HG03045 (cell line): ENCODE measurements around the gene SMAD6.
"Not testable (repeated sequence)": the region's sequence is repeated elsewhere in the genome, so short reads cannot be mapped to it uniquely, and the experiment has no call there.

Experiments
- ATAC-seq: cut with Tn5 transposase; IDR thresholded peaks from one replicate; pipeline ENCODE4 v1.9.1; 2021; ENCODE audit warnings: mild to moderate bottlenecking, moderate library complexity; ENCODE audit not compliant: unreplicated experiment

The SMAD6 gene

GRCh38 chr15:66674756-66675155 is 27.3 kb upstream of the SMAD6 start:
- no peak for ATAC-seq

DNA sequence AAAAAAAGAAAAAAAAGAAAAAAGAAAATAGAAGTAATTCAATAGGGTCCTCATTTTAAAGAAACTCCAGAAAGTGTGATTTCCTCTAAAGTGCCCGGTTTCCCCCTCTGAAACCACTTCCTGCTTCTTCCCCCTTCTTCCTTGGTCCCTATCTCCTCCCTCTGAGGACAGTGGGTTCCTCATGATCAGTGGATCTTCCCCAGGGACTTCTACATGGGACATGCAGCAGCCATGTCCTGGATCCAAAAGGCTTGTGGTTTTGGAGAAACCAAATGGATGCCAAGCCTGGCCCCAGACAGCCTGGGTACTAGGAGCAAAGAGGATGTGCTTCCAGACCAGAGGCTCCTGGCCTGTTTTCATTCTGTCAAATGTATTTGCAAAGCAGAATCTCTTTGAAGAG is 26.6 kb upstream of the SMAD6 start:
- ATAC-seq: no peak

DNA sequence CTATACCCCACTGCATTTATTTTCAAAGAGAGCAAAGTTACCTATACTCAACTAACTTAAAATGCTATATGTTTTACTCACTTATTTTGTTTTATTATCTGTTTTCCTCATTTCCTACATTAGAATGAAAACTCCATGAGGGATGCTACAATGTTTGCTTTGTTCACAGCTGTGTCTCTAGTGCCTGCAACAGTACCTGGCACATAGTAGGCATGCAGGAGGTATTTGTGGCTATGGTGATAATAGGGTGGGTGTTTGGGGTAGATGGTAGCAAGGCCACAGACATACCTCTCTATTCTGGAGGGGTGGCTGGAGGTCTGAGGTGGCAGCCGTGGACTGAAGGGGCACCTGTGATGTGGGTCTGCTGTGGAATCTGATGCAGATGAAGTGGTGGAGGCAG is 24.7 kb upstream of the SMAD6 start:
- no peak for ATAC-seq

DNA sequence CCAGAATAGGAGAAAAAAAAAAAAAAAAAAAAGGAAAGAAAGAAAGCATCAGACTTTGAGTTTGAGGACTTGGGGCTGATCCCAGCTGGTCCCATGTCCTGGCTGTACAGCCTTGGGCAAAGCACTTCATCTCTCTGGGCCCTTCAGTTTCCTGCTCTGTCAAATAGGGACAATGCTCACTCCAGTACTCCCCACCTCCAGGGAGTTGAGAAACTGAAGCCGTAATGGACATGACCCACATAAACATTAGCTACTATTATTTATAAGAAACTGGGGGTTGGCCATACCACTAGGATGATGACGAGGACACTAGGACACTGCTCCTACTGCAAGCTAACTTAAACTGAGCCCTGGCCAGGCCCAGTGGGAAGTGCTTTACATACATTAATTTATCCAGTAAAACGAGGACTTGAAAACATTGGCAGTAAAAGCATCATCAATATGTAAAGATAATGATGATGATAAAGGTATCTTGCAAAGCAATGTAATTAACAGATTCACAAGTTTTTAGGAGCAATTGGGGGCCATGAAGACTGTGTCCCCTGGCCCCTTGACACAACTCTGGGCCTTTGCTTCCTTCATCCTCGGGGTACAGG is 22.9 kb upstream of the SMAD6 start:
- ATAC-seq: no peak

DNA sequence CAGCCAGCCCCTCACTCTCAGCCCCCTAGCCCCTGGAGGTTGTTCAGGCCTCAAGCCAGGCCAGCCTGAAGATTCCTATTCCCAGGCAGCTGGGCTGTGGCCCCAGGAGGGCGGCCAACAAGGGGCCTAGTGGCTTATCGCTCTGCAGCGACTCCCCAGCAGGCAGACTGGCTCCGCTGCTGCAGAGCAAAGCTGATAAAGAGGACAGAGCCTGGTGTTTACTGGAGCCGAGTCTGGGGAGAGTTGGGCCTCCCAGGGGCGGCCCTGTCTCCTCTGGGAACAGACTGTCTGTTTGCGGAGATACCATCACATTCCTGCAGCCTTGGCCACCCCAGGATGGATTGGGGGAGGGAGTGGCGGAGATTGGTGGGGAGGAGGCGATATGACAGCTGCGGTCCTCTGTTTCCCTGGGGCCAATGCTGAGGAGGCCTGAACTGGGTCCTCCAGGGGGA is 22.4 kb upstream of the SMAD6 start:
- ATAC-seq: no peak

- ATAC-seq: no peak
These were observed 21.5 kb upstream of the SMAD6 start for GRCh38 chr15:66680502-66680901.

- no peak for ATAC-seq
These were observed 20.6 kb upstream of the SMAD6 start for GRCh38 chr15:66681395-66681794.

DNA sequence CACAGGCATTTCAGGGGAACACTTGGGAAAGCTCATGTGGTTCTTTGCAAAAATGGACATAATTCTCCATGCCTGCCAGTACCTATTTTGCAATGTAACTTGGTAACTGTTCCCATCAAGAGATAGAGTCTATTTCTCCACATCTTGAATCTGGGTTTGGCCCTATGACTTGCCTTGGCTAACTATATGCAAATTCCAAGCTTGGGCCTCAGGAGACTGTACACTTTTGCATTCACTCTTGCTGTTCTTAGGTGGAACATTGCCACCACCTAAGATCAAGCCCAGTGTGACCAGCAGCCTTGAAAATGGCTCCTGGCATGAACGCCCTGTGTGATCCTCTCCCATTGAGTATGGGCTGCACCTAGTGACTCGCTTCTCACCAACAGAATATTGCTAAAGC is 19.8 kb upstream of the SMAD6 start:
- ATAC-seq: no peak

DNA sequence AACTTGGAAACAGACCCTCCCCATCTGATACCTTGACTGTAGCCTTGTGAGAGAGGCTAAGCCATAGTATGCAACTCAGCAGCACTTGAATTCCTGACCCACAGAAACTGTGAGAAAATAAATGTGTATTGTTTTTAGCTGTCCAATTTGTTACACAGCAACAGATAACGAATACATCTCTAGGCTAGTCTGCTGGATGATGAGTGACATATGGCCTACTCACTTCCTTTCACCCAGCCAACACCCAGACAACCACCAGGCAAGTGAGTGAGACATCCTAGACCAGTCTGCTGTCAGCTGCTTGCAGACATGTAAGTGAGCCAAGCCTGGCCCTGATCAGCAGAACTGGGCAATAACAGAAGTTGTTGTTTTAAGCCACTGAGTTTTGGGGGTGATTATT is 19.2 kb upstream of the SMAD6 start:
- no peak for ATAC-seq

DNA sequence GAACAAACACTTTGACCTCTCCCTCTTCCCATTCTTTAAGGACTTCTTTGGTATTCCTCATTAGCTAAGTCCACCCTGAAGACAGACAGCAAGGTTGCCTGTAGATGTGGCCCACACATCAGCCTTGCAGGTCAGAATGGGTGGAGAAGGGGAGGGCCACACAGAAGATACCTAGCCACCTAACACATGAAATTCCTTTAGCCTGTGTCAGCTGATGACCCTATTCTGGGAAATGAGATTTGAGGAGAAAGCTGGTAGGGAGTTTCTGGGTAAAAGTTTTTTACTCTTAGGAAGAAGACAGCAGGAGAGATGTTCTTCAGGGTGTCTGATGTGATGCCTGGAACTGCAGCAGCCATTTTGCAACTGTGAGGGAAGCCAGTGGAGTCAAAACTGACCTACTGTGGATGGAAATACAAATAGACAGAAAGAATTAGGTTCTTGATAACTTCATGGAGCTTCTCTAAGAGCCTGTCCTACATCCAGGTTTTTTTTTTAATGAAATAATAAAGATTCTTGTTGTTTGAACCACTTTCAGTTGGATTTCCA is 17.8 kb upstream of the SMAD6 start:
- no peak for ATAC-seq

DNA sequence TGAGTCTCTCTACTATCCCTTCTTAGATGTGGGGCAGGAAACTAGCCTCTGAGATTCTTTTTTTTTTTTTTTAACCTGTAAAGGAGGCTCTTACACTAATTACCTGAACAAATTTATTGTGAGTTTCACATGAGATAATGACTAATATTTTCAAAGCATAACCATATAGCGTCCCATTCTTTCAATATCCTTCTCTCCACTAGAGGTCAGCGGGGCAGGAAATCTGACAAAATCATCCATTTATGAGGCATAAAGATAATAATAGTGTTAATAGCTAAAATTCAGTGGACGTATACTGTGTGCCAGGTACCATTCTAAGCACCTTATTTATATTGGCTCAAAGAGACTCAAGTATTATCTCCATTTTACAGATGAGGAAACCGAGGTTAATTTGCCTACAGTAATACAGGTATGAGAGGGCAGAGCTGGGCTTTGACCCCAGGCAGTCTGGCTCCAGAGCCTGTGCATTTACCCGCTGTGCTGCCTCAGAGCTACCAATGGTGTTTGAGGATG is 16.3 kb upstream of the SMAD6 start:
- ATAC-seq: no peak

DNA sequence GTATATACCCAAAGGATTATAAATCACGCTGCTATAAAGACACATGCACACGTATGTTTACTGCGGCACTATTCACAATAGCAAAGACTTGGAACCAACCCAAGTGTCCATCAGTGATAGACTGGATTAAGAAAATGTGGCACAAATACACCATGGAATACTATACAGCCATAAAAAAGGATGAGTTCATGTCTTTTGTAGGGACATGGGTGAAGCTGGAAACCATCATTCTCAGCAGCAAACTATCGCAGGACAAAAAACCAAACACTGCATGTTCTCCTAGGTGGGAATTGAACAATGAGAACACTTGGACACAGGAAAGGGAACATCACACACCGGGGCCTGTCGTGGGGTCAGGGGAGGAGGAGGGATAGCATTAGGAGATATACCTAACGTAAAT is 11.1 kb upstream of the SMAD6 start:
- not testable (repeated sequence) for ATAC-seq

DNA sequence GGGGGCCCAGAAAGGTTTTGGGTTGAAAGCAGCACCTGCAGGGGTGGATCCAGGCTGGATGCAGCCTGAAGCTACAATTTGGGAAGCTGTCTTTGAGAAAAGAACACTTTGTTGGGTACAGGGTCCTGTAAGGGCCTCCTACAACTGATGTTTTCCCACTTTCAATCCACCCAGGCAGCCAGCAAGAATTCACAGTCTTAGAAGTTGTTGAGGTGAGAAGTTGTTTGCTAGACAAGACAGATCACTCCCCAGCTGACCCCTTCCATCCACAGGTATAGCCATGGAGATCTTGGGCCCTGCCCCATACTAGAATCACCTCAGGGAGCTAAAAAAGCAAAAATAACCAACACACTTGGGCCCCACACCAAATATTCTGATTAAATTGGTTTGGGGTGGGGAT is 10.3 kb upstream of the SMAD6 start:
- ATAC-seq: no peak

DNA sequence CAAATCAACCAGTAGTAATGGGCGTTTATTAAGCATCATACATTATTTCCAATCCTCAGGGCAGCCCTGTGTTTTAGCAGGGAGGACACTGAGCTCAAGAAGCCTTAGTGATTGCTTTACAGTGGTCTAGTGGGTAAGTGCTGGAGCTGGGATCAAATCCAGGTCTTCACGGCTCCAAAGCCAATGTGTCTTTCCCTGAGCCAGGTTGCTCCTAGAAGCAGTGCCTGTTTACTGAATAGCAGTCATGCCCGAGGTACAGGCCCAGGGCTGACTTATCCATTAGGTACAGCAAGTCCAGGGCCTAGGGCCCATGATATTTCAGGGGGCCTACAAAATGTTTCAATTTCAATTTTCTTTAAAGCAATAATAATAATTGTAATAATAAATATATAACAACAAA is 9.6 kb upstream of the SMAD6 start:
- no peak for ATAC-seq

- ATAC-seq: no peak
These were observed 9.0 kb upstream of the SMAD6 start for GRCh38 chr15:66692808-66693596.

DNA sequence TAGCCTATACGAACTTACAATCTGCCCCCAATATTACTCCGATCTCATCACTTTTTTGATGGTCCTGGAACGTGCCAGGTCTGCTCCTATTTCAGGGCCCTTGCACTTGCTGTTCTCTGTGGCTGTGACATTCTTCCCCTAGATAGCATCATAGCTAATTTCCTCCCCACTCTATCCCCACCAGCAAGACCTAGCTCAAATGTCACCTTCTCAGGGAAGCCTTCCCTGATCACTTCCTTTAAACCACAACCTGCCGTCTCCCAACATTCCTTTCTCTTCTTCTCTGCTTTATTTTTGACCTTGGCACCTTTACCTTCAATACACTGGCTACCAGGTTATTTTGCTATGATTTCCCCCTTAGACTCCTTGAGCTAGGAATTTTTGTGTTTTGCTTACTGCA is 5.3 kb upstream of the SMAD6 start:
- ATAC-seq: no peak

DNA sequence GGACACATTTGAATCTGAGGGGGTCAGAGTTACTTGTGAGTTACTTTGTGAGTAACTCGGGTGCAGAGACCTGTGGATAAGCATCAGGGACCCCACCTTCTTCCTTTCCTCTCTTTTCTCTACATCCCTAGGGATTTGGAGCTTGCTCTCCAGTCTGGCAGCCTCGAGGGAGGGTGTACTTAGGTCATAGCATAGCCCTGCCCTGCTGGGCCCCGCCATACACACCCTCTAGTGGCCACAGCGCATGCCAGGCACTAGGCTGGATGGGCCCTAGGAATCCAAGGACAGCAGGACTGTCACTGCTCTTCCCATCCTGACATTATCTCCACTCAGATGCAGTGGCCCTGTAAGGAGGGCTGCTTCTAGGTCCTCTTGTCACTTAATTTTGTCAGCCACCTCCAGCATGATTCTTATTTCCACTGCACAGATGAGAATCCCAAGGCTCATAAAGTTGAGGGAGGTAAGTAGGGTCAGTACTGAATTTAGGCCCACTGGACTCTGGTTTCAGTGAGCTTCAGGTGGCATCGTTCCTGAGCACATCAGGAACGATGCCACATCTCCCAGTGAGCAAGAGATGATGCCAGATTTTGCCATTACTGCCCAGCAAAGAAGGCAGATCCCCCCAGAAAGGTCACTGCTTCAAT is 3.6 kb upstream of the SMAD6 start:
- no peak for ATAC-seq

DNA sequence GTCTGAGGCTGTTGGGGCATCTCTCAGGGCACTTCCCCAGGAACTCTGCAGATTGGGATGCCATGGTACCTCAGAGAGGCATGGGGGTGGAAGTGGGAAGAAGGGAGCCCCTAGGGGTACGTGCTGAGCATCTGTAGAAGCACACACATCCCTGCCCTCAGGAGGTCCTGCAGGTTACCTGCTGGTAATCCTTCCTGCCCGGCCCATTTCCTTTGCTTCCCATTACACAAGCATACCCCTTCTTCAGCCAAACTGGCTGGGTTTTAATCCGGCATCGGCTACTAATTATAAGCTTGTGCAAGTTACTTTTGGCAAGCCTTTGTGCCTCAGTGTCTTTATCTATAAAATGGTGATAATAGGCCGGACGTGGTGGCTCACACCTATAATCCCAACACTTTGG is 3.1 kb upstream of the SMAD6 start:
- ATAC-seq: no peak

DNA sequence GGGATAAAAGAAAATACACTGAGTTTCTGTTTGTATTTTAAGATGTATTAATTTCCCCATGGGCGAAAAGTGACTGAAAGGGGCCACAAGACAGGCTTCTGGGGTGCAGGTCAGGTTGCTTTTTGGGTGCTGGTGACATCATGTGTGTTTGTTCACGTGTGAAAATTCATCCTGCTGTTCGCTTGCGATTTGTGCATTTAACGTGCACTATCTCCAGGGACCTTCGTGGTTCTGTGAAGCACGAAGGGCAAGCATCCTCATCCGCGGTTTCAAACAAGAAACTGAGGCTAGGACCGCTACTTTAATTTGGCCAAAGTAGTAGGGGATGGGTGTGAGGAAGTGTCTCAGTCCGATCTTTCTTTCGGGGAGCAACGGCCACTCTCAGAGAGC is 1.6 kb upstream of the SMAD6 start:
- ATAC-seq: no peak

DNA sequence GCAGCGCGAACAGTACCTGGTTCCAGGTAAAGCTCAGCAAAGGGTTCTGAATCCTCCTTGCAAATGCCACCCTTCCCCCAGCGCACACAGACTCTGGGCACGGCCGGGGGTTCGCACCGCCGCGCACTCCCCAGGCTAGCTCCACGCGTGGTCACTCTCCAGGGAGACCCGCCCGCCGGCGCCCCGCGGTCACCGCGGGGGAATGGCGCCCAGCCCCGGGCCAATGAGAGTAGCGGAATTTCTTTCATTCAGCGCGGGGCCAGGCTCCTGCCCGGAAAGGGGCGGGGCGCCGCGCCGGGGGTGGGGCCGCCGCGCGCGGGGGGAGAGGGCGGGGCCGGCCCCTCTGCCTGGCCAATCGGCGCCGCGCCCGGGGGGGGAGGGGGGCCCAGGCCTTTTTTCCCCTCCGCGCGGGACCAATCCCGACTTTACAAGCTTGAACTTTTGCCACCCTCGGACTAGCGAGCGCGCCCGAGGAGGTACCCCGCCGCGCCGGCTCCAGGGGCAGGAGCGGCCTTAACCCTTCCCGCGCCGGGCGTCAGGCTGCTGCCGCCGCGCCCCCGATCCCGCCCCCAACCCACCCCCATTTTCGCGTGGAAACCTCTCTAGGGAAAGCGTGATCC is 1.1 kb upstream of the SMAD6 start:
- ATAC-seq: peak; percentile 68

GRCh38 chr15:66701422-66702034 is 508 bp upstream of the SMAD6 start:
- peak; percentile 31 for ATAC-seq
